D341Med (cell line): Measurements from ENCODE around the gene SLC12A3.
A peak's percentile ranks its signal among the peaks of the same experiment; 100 is the strongest.

Source experiments
- DNase-seq: peaks from one replicate; pipeline ENCODE4 v3.0.0; 2012; ENCODE audit warnings: low spot score

Gene SLC12A3

GRCh38 chr16:56943761-56944375, 78.9 kb downstream of the SLC12A3 start:
- DNase-seq, result no peak

GRCh38 chr16:56944954-56945839, 80.2 kb downstream of the SLC12A3 start:
- DNase-seq, result no peak

GRCh38 chr16:56945847-56946527, 81.0 kb downstream of the SLC12A3 start:
- DNase-seq, result no peak

GRCh38 chr16:56946767-56947603, 82.0 kb downstream of the SLC12A3 start:
- DNase-seq, result no peak

- DNase-seq, result no peak
Observed at GRCh38 chr16:56947604-56947995, 82.6 kb downstream of the SLC12A3 start.

- DNase-seq, result no peak
Observed at GRCh38 chr16:56948234-56948633, 83.2 kb downstream of the SLC12A3 start.

- no peak for DNase-seq
Observed at GRCh38 chr16:56950051-56950450, 85.0 kb downstream of the SLC12A3 start.

GRCh38 chr16:56950455-56950854, 85.4 kb downstream of the SLC12A3 start:
- no peak for DNase-seq

- DNase-seq, result peak; percentile 77
Observed at GRCh38 chr16:56950881-56951771, 86.1 kb downstream of the SLC12A3 start.

GRCh38 chr16:56953006-56953405, 88.0 kb downstream of the SLC12A3 start:
- DNase-seq, result no peak

GRCh38 chr16:56956076-56956475, 91.1 kb downstream of the SLC12A3 start:
- no peak for DNase-seq

GRCh38 chr16:56956756-56957155, 91.7 kb downstream of the SLC12A3 start:
- DNase-seq, result no peak

- DNase-seq, result no peak
Observed at GRCh38 chr16:56960681-56961281, 95.8 kb downstream of the SLC12A3 start.

GRCh38 chr16:56961386-56961785, 96.4 kb downstream of the SLC12A3 start:
- no peak for DNase-seq

- no peak for DNase-seq
Observed at GRCh38 chr16:56961851-56962281, 96.9 kb downstream of the SLC12A3 start, which contains the start of gene CETP. Gene CETP (plus strand): TSS chr16:56961950. CDS start chr16:56961980, 30 bp downstream.

GRCh38 chr16:56964243-56965148, 99.5 kb downstream of the SLC12A3 start:
- DNase-seq, result peak; percentile 87
